WTC11 (cell line): ENCODE results near the gene RFPL4A. TPM values are rescaled to one million over a fixed set of nuclear protein-coding genes. Genes with fewer than 3 reads are reported as not detected.
"Not testable (repeated sequence)": the region's sequence is repeated elsewhere in the genome, so short reads cannot be mapped to it uniquely, and the experiment has no call there.

ENCODE experiments used
- ATAC-seq: fragments of 200-7000 bp; cut with Tn5 transposase; 2 replicates; pipeline ENCODE4 v1.10.0; 2021; ENCODE audit warnings: mild to moderate bottlenecking, moderate library complexity
- CTCF ChIA-PET: fragments of 300-600 bp; sonication (Branson Sonifier 250); formaldehyde crosslinking; loops from one replicate; lab custom pipeline; 2021; ENCODE audit warnings: antibody characterized with exemption; lab: Charles Lee
- POLR2A ChIA-PET: fragments of 350-600 bp; sonication (Branson Sonifier 250); formaldehyde crosslinking; loops from one replicate; lab custom pipeline; 2021; ENCODE audit warnings: antibody characterized with exemption; lab: Charles Lee
- DNase-seq: peaks from one replicate; pipeline ENCODE4 v3.0.0; 2021; ENCODE audit warnings: low spot score
- H3K27ac Mint-ChIP-seq: 2 replicates; pipeline ENCODE4 v1.8.0; 2021; ENCODE audit warnings: mixed read lengths
- H3K27me3 Mint-ChIP-seq: 2 replicates; pipeline ENCODE4 v1.8.0; 2021; ENCODE audit warnings: low read depth, mild to moderate bottlenecking, moderate library complexity, mixed read lengths
- H3K36me3 Mint-ChIP-seq: 2 replicates; pipeline ENCODE4 v1.8.0; 2021; ENCODE audit warnings: mixed read lengths
- H3K4me1 Mint-ChIP-seq: 2 replicates; pipeline ENCODE4 v1.8.0; 2022; ENCODE audit warnings: mixed read lengths
- H3K4me3 Mint-ChIP-seq: 2 replicates; pipeline ENCODE4 v1.8.0; 2021; ENCODE audit warnings: mild to moderate bottlenecking, moderate library complexity, mixed read lengths
- H3K9me3 Mint-ChIP-seq: 2 replicates; pipeline ENCODE4 v1.8.0; 2021; ENCODE audit warnings: mixed read lengths
- ELF4 ChIP-seq: sonication (generic); formaldehyde crosslinking; IDR thresholded peaks from 2 replicates; pipeline ENCODE4 v1.8.1; 2022; ENCODE audit warnings: low read depth, mild to moderate bottlenecking, moderate library complexity, missing genetic modification reagents
- FOXJ3 ChIP-seq: sonication (generic); formaldehyde crosslinking; IDR thresholded peaks from 2 replicates; pipeline ENCODE4 v1.9.0; 2021; ENCODE audit warnings: missing genetic modification reagents, mild to moderate bottlenecking, borderline replicate concordance
- KAT7 ChIP-seq: sonication (generic); formaldehyde crosslinking; IDR thresholded peaks from 2 replicates; pipeline ENCODE4 v1.8.1; 2023; ENCODE audit warnings: missing genetic modification reagents, mild to moderate bottlenecking, borderline replicate concordance
- NFATC4 ChIP-seq: fragments of 250-450 bp; sonication (Bioruptor Pico); IDR thresholded peaks from 2 replicates; pipeline ENCODE4 v1.9.0; 2021; ENCODE audit warnings: mild to moderate bottlenecking
- NFE2L1 ChIP-seq: sonication (generic); formaldehyde crosslinking; IDR thresholded peaks from 2 replicates; pipeline ENCODE4 v1.8.1; 2023; ENCODE audit warnings: missing genetic modification reagents
- OVOL2 ChIP-seq: fragments of 250-450 bp; sonication (Bioruptor Pico); IDR thresholded peaks from 2 replicates; pipeline ENCODE4 v1.9.0; 2021; ENCODE audit warnings: mild to moderate bottlenecking, borderline replicate concordance
- SP1 ChIP-seq: sonication (generic); formaldehyde crosslinking; conservative IDR thresholded peaks from 2 replicates; pipeline ENCODE4 v1.8.1; 2022; ENCODE audit warnings: missing genetic modification reagents
- ZNF317 ChIP-seq: sonication (generic); formaldehyde crosslinking; IDR thresholded peaks from 2 replicates; pipeline ENCODE4 v1.8.1; 2023; ENCODE audit warnings: low read depth, mild to moderate bottlenecking, moderate library complexity, missing genetic modification reagents, borderline replicate concordance
- ZNF671 ChIP-seq: fragments of 250-450 bp; sonication (Bioruptor Pico); IDR thresholded peaks from 2 replicates; pipeline ENCODE4 v1.8.0; 2021; ENCODE audit warnings: mild to moderate bottlenecking
- total RNA-seq: library from RNA; stranded (reverse); gene quantifications from 3 replicates; pipeline ENCODE4 v1.2.3, GENCODE V29; 2021
- TF ChIP-seq, protein P1 (sequence below): fragments of 250-450 bp; sonication (Bioruptor Pico); IDR thresholded peaks from 2 replicates; pipeline ENCODE4 v1.9.0; 2021; ENCODE audit warnings: mild to moderate bottlenecking, borderline replicate concordance
- TF ChIP-seq, protein P2 (sequence below): sonication (generic); formaldehyde crosslinking; IDR thresholded peaks from 2 replicates; pipeline ENCODE4 v1.8.1; 2023; ENCODE audit warnings: mild to moderate bottlenecking, missing genetic modification reagents
- TF ChIP-seq, protein P3 (sequence below): fragments of 250-450 bp; sonication (Bioruptor Pico); conservative IDR thresholded peaks from 2 replicates; pipeline ENCODE4 v1.9.0; 2021; ENCODE audit warnings: mild to moderate bottlenecking
- TF ChIP-seq, protein P4 (sequence below): sonication (generic); formaldehyde crosslinking; IDR thresholded peaks from 2 replicates; pipeline ENCODE4 v1.8.0; 2022; ENCODE audit warnings: mild to moderate bottlenecking, missing genetic modification reagents
- TF ChIP-seq, protein P5 (sequence below): sonication (generic); formaldehyde crosslinking; IDR thresholded peaks from 2 replicates; pipeline ENCODE4 v1.8.0; 2022; ENCODE audit warnings: mild to moderate bottlenecking, missing genetic modification reagents
- TF ChIP-seq, protein P6 (sequence below): sonication (generic); formaldehyde crosslinking; IDR thresholded peaks from 2 replicates; pipeline ENCODE4 v1.8.1; 2022; ENCODE audit warnings: low read depth, mild to moderate bottlenecking, moderate library complexity, missing genetic modification reagents, borderline replicate concordance
- TF ChIP-seq, protein P7 (sequence below): sonication (generic); formaldehyde crosslinking; IDR thresholded peaks from 2 replicates; pipeline ENCODE4 v1.8.1; 2023; ENCODE audit warnings: mild to moderate bottlenecking, missing genetic modification reagents
- TF ChIP-seq, protein P8 (sequence below): sonication (generic); formaldehyde crosslinking; IDR thresholded peaks from 2 replicates; pipeline ENCODE4 v1.8.0; 2022; ENCODE audit warnings: mild to moderate bottlenecking, missing genetic modification reagents

Gene RFPL4A
- total RNA-seq, 1 experiment from 2014 or later: not detected

DNA sequence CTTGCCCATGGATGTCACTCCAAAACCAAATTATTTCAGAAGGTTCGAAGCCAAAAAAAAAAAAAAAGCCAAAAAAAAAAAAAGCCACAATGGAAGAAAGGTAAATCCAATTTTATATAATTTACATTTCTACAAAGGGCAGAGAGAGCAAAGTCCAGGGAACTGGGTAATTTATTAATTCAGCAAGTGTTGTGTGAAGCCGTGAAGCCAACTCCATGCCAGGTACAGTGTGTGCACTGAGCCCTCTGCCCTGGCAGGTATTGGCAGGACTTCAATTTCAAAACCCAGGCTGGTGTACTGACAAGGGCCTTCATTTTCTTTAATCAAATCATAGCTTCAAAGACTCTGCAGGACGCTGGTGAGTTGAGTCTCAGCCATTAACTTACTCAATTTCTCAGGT lies 5.5 kb upstream of the RFPL4A start (continued):
- TF ChIP-seq, protein P1, sequence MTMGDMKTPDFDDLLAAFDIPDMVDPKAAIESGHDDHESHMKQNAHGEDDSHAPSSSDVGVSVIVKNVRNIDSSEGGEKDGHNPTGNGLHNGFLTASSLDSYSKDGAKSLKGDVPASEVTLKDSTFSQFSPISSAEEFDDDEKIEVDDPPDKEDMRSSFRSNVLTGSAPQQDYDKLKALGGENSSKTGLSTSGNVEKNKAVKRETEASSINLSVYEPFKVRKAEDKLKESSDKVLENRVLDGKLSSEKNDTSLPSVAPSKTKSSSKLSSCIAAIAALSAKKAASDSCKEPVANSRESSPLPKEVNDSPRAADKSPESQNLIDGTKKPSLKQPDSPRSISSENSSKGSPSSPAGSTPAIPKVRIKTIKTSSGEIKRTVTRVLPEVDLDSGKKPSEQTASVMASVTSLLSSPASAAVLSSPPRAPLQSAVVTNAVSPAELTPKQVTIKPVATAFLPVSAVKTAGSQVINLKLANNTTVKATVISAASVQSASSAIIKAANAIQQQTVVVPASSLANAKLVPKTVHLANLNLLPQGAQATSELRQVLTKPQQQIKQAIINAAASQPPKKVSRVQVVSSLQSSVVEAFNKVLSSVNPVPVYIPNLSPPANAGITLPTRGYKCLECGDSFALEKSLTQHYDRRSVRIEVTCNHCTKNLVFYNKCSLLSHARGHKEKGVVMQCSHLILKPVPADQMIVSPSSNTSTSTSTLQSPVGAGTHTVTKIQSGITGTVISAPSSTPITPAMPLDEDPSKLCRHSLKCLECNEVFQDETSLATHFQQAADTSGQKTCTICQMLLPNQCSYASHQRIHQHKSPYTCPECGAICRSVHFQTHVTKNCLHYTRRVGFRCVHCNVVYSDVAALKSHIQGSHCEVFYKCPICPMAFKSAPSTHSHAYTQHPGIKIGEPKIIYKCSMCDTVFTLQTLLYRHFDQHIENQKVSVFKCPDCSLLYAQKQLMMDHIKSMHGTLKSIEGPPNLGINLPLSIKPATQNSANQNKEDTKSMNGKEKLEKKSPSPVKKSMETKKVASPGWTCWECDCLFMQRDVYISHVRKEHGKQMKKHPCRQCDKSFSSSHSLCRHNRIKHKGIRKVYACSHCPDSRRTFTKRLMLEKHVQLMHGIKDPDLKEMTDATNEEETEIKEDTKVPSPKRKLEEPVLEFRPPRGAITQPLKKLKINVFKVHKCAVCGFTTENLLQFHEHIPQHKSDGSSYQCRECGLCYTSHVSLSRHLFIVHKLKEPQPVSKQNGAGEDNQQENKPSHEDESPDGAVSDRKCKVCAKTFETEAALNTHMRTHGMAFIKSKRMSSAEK (CRISPR knock-in tag): no peak
- TF ChIP-seq, protein P2, sequence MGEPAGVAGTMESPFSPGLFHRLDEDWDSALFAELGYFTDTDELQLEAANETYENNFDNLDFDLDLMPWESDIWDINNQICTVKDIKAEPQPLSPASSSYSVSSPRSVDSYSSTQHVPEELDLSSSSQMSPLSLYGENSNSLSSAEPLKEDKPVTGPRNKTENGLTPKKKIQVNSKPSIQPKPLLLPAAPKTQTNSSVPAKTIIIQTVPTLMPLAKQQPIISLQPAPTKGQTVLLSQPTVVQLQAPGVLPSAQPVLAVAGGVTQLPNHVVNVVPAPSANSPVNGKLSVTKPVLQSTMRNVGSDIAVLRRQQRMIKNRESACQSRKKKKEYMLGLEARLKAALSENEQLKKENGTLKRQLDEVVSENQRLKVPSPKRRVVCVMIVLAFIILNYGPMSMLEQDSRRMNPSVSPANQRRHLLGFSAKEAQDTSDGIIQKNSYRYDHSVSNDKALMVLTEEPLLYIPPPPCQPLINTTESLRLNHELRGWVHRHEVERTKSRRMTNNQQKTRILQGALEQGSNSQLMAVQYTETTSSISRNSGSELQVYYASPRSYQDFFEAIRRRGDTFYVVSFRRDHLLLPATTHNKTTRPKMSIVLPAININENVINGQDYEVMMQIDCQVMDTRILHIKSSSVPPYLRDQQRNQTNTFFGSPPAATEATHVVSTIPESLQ: no peak
- TF ChIP-seq KAT7: no peak
- TF ChIP-seq, protein P3, sequence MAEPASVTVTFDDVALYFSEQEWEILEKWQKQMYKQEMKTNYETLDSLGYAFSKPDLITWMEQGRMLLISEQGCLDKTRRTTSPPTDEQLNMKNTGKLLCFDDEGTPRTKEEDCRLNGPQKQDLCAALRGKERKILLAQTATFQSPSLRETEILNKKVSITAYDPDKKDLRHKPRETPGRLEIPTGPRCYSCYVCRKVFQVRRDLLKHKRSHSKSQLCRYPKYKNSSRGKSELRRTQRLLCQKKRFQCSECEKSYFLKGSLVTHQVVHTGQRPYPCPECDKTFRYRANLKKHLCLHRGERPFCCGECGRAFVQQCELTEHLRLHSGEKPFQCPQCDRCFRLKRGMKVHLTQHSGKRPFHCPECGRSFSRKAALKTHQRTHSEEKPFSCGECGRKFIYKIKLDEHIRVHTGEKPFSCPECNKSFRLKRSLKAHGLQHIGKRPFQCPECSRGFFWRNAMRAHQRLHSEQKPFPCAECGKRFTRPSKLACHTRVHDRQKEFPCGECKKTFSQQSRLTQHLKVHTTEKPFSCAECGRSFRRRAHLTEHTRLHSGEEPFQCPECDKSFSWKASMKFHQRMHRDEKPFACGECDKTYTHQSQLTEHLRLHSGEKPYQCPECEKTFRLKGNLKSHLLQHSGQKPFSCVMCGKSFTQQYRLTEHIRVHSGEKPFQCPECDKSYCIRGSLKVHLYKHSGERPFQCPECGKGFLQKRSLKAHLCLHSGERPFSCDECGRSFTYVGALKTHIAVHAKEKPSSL (CRISPR knock-in tag): no peak

DNA sequence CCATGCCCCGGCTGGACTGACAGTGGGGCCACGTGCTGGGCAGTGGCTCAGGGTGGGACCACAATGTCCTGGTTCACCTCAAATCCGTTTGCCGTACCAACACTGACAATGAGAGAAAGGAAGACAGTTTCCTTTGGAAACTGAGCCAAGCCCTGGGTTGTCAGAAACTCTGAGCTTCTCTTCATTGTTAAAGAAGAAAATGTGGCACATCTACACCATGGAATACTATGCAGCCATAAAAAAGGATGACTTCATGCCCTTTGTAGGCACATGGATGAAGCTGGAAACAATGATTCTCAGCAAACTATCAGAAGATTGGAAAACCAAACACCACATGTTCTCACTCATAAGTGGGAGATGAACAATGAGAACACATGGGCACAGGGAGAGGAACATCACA lies 2.1 kb upstream of the RFPL4A start:
- POLR2A ChIA-PET, DNase-seq, H3K27ac Mint-ChIP-seq, CTCF ChIA-PET, H3K4me1 Mint-ChIP-seq, ATAC-seq, H3K4me3 Mint-ChIP-seq: not testable (repeated sequence)
- Mint-ChIP-seq H3K9me3 (peaks cover 83% of the 10 kb centered on the region), H3K36me3 (peaks cover 65% of the 10 kb centered on the region), H3K27me3 (peaks cover 19% of the 10 kb centered on the region)

DNA sequence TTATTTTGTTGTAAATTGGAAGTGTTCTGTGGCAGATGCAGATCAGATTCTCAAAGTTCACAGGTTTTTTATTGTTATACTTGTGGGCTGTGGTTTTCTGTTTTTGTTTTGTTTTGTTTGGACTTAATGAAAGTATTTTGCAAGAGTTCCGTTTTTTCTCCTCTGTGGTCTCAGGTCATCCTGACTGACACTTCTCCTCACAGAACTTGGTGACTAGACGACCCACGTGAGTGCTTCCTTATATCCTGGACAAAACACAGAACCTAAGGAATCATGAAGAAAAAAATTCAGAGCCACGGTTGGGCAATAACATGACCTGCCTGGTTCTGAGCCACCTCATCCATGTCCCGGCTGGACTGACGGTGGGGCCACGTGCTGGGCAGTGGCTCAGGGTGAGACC lies 7.6 kb downstream of the RFPL4A start:
- Mint-ChIP-seq H3K4me3 (no peak overlapping the region), H3K27me3 (peaks cover 9% of the 10 kb centered on the region; the same call in 1 of the 2 replicates), H3K9me3 (peaks cover 73% of the 10 kb centered on the region), H3K4me1 (no peaks in the 10 kb centered on the region), H3K27ac (no peak overlapping the region), H3K36me3 (peaks cover 56% of the 10 kb centered on the region)
- ChIA-PET POLR2A (no interaction called here), CTCF (no interaction called here)
- ATAC-seq (no peak), DNase-seq (no peak)
- no peak for TF ChIP-seq FOXJ3
- TF ChIP-seq, protein P4, sequence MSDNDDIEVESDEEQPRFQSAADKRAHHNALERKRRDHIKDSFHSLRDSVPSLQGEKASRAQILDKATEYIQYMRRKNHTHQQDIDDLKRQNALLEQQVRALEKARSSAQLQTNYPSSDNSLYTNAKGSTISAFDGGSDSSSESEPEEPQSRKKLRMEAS (CRISPR knock-in tag): no peak
- no peak for TF ChIP-seq NFE2L1 (CRISPR knock-in tag)
- TF ChIP-seq, protein P5, sequence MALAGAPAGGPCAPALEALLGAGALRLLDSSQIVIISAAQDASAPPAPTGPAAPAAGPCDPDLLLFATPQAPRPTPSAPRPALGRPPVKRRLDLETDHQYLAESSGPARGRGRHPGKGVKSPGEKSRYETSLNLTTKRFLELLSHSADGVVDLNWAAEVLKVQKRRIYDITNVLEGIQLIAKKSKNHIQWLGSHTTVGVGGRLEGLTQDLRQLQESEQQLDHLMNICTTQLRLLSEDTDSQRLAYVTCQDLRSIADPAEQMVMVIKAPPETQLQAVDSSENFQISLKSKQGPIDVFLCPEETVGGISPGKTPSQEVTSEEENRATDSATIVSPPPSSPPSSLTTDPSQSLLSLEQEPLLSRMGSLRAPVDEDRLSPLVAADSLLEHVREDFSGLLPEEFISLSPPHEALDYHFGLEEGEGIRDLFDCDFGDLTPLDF (CRISPR knock-in tag): no peak
- TF ChIP-seq NFATC4: no peak
- TF ChIP-seq, protein P6, sequence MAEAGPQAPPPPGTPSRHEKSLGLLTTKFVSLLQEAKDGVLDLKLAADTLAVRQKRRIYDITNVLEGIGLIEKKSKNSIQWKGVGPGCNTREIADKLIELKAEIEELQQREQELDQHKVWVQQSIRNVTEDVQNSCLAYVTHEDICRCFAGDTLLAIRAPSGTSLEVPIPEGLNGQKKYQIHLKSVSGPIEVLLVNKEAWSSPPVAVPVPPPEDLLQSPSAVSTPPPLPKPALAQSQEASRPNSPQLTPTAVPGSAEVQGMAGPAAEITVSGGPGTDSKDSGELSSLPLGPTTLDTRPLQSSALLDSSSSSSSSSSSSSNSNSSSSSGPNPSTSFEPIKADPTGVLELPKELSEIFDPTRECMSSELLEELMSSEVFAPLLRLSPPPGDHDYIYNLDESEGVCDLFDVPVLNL: no peak
- no peak for TF ChIP-seq ELF4
- TF ChIP-seq, protein P7, sequence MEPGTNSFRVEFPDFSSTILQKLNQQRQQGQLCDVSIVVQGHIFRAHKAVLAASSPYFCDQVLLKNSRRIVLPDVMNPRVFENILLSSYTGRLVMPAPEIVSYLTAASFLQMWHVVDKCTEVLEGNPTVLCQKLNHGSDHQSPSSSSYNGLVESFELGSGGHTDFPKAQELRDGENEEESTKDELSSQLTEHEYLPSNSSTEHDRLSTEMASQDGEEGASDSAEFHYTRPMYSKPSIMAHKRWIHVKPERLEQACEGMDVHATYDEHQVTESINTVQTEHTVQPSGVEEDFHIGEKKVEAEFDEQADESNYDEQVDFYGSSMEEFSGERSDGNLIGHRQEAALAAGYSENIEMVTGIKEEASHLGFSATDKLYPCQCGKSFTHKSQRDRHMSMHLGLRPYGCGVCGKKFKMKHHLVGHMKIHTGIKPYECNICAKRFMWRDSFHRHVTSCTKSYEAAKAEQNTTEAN (CRISPR knock-in tag): no peak
- TF ChIP-seq, protein P2: no peak
- no peak for TF ChIP-seq ZNF671 (CRISPR knock-in tag)
- TF ChIP-seq ZNF317 (CRISPR knock-in tag): no peak
- TF ChIP-seq OVOL2 (CRISPR knock-in tag): no peak
- TF ChIP-seq, protein P8, sequence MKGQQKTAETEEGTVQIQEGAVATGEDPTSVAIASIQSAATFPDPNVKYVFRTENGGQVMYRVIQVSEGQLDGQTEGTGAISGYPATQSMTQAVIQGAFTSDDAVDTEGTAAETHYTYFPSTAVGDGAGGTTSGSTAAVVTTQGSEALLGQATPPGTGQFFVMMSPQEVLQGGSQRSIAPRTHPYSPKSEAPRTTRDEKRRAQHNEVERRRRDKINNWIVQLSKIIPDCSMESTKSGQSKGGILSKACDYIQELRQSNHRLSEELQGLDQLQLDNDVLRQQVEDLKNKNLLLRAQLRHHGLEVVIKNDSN (CRISPR knock-in tag): no peak
- no peak for TF ChIP-seq SP1 (CRISPR knock-in tag)
